HepG2 (cell line): ENCODE measurements around the gene CSNK1G1. TPM values are rescaled to one million over a fixed set of nuclear protein-coding genes. Genes with fewer than 3 reads are reported as not detected.

ENCODE experiments used
- ATAC-seq: fragments of 200-7000 bp; cut with Tn5 transposase; 3 replicates; pipeline ENCODE4 v1.9.1; 2020; ENCODE audit warnings: mild to moderate bottlenecking, moderate library complexity
- BruUV-seq: library from RNA; stranded (reverse); fragments of 400-500 nt; replicated peaks from 2 replicates; lab custom pipeline; 2021; lab: Mats Ljungman, UMichigan
- CTCF ChIA-PET: fragments of 300-600 bp; formaldehyde crosslinking; extraction: SDS; loops from one replicate; lab custom pipeline; 2021; ENCODE audit warnings: low total read pairs, inconsistent platforms, low intra/inter-chr PET ratio; lab: Yijun Ruan, JAX
- POLR2A ChIA-PET: fragments of 350-600 bp; sonication (Branson Sonifier 250); formaldehyde crosslinking; loops from one replicate; lab custom pipeline; 2020; ENCODE audit warnings: antibody characterized with exemption, inconsistent platforms; lab: Yijun Ruan, JAX
- DNase-seq: peaks from one replicate; pipeline ENCODE4 v3.0.0-alpha.2; 2015; ENCODE audit warnings: low spot score
- FAIRE-seq: peaks from 3 replicates; lab custom pipeline; 2011; peaks lifted over from hg19 to GRCh38; lab: Jason Lieb, UNC
- H2AFZ ChIP-seq: one replicate; pipeline ENCODE4 v1.6.1; 2011; ENCODE audit warnings: low read length, inconsistent platforms
- H3K27ac ChIP-seq: fragments of 300-600 bp; 3 replicates; pipeline ENCODE4 v1.8.0; 2011; ENCODE audit warnings: mixed run types, mild to moderate bottlenecking, mixed read lengths, low read length, inconsistent platforms; ENCODE audit not compliant: insufficient read depth; ENCODE audit errors: extremely low read length
- H3K27me3 ChIP-seq, 2 experiments: fragments of 200-600 bp in 1 of 2; 2 replicates in 1 of 2; 3 replicates in 1 of 2; pipeline versions ENCODE4 v1.6.0 to v1.8.0; 2011; ENCODE audit warnings: low read length in 2 of 2, mild to moderate bottlenecking in 2 of 2, moderate library complexity in 2 of 2, inconsistent platforms in 1 of 2; ENCODE audit not compliant: insufficient read depth in 2 of 2, control insufficient read depth in 1 of 2
- H3K36me3 ChIP-seq, 2 experiments: fragments of 200-600 bp in 1 of 2; replicated peaks in 1 of 2; 2 replicates in 1 of 2; 3 replicates in 1 of 2; pipeline versions ENCODE4 v1.5.1 to v1.8.0; 2011; ENCODE audit warnings: low read length in 2 of 2, inconsistent platforms in 1 of 2; ENCODE audit not compliant: insufficient read depth in 2 of 2, control insufficient read depth in 1 of 2
- H3K4me1 ChIP-seq: 2 replicates; pipeline ENCODE4 v1.5.1; 2012; ENCODE audit warnings: low read length, inconsistent platforms; ENCODE audit not compliant: insufficient read depth
- H3K4me2 ChIP-seq: 2 replicates; pipeline ENCODE4 v1.6.0; 2011; ENCODE audit warnings: low read depth, low read length, inconsistent platforms
- H3K4me3 ChIP-seq, 3 experiments: fragments of 200-600 bp in 1 of 3; sonication (generic), shearing (Covaris generic) in 1 of 3; replicated peaks in 1 of 3; 2 replicates each; pipeline ENCODE4 v1.5.1; 2011 to 2016; ENCODE audit warnings: low read length in 3 of 3, inconsistent platforms in 2 of 3, low read depth in 2 of 3, mild to moderate bottlenecking in 2 of 3, control low read depth in 1 of 3, mixed read lengths in 1 of 3; ENCODE audit not compliant: insufficient read depth in 1 of 3
- H3K79me2 ChIP-seq: one replicate; pipeline ENCODE4 v1.6.1; 2011; ENCODE audit warnings: low read length, inconsistent platforms; ENCODE audit not compliant: insufficient read depth
- H3K9ac ChIP-seq: 2 replicates; pipeline ENCODE4 v1.6.0; 2011; ENCODE audit warnings: mild to moderate bottlenecking, low read depth, low read length, inconsistent platforms; ENCODE audit not compliant: insufficient read depth
- H3K9me3 ChIP-seq: 2 replicates; pipeline ENCODE4 v1.5.1; 2012; ENCODE audit warnings: mild to moderate bottlenecking, low read length
- H4K20me1 ChIP-seq: 2 replicates; pipeline ENCODE4 v1.6.0; 2011; ENCODE audit warnings: inconsistent platforms, mild to moderate bottlenecking, low read length, moderate library complexity; ENCODE audit not compliant: insufficient read depth
- CTCF ChIP-seq: sonication (generic); formaldehyde crosslinking; IDR thresholded peaks from 2 replicates; pipeline ENCODE4 v1.5.0; 2020; ENCODE audit warnings: mild to moderate bottlenecking, missing genetic modification reagents, moderate library complexity
- HDAC1 ChIP-seq: sonication (generic); formaldehyde crosslinking; IDR thresholded peaks from 2 replicates; pipeline ENCODE4 v1.5.1; 2020; ENCODE audit warnings: mild to moderate bottlenecking, missing genetic modification reagents
- IKZF1 ChIP-seq: fragments of 450-650 bp; IDR thresholded peaks from 2 replicates; pipeline ENCODE4 v1.7.1; 2016
- IRF1 ChIP-seq: sonication (generic); formaldehyde crosslinking; IDR thresholded peaks from 2 replicates; pipeline ENCODE4 v1.4.0; 2020; ENCODE audit warnings: low read depth, mild to moderate bottlenecking, missing genetic modification reagents
- ZNF574 ChIP-seq: sonication (generic); formaldehyde crosslinking; IDR thresholded peaks from 2 replicates; pipeline ENCODE4 v1.4.0; 2020; ENCODE audit warnings: missing genetic modification reagents
- WGBS: methylation state at CpG from one replicate; pipeline ENCODE4 v1.1.6; 2017; ENCODE audit warnings: low lambda C conversion rate; 5-methylcytosine and 5-hydroxymethylcytosine counted together
- in situ Hi-C: cut with HindIII; loops from 2 replicates; pipeline ENCODE4 v1.10.0; 2017; ENCODE audit warnings: low pct_unique_long_range_greater_than_20kb; ENCODE audit not compliant: extremely low pct_ligation_motif_present
- intact Hi-C: fragments of 100-400 bp; cut with micrococcal nuclease; formaldehyde crosslinking; loops from one replicate; pipeline ENCODE4 v1.10.0; 2022; ENCODE audit not compliant: unreplicated experiment
- polyA plus RNA-seq, 8 experiments: library from polyadenylated mRNA; depleted of rRNA in 3 of 8; stranded (reverse) in 7 of 8; unstranded in 1 of 8; fragments of >200 nt; fragmentation: Illumina TruSeq in 4 of 8; extraction: Trizol in 4 of 8; gene quantifications; 2 replicates each; pipeline versions ENCODE4 v1.2.1 to v1.2.3, GENCODE V29; 2011 to 2016; ENCODE audit warnings: low read depth in 4 of 8, missing spikeins in 1 of 8, mixed read lengths in 1 of 8; ENCODE audit not compliant: insufficient read depth in 1 of 8
- total RNA-seq, 5 experiments: library from RNA; depleted of rRNA; stranded (reverse); fragments of >200 nt; fragmentation: Illumina TruSeq; extraction: Trizol; gene quantifications; 2 replicates each; pipeline ENCODE4 v1.2.3, GENCODE V29; 2016; ENCODE audit warnings: low read depth in 1 of 5

The CSNK1G1 gene
- total and polyA plus RNA-seq, 2 of the 13 experiments (the other 11 are each of a cell fraction or from before 2014, with no cell fraction given) = 8.5 to 12.6 TPM

- Histone ChIP-seq H3K36me3 (peaks cover 1 to 5% of the 10 kb centered on the region in 2 experiments; a peak in 2 of 5 replicates), H3K9ac (no peak overlapping the region), H3K4me1 (0 out of 2 replicates have a peak, but pooled peaks cover 9% of the 10 kb centered on the region), H3K79me2 (no peaks in the 10 kb centered on the region), H3K9me3 (no peaks in the 10 kb centered on the region), H4K20me1 (no peaks in the 10 kb centered on the region)
- WGBS = over 99% methylated on average over 6 of the region's 6 CpGs
- DNase-seq (no peak), ATAC-seq (peak; percentile 46; the same call in 2 of the 3 replicates), FAIRE-seq (no peak)
- BruUV-seq = no TSS peak
- TF ChIP-seq CTCF (peak; percentile 26; the same call in 1 of the 2 replicates), HDAC1 (CRISPR knock-in tag) (no peak), IRF1 (CRISPR knock-in tag) (no peak), ZNF574 (0 out of 2 replicates have a peak, but pooled peaks have one; percentile 16), IKZF1 (no peak)
- TF ChIP-seq, all 625 proteins: peak for 2
- intact Hi-C loops (no loop called here), in situ Hi-C loops (no loop called here)
- POLR2A ChIA-PET = no interaction called here
- Histone ChIP-seq H3K27ac (no peak overlapping the region), H3K4me3 (no peak overlapping the region), H3K4me2 (no peak overlapping the region), H2AFZ (no peak overlapping the region), H3K27me3 (no peaks in the 10 kb centered on the region)
- CTCF ChIA-PET = interaction anchor here (0.6 kb wide), 1 partner anchor 616 kb away, joined by 3 read pairs; no protein-coding TSS in a partner anchor
These were observed 162.0 kb downstream of the CSNK1G1 start for GRCh38 chr15:64193971-64194370.
